CD4-positive, alpha-beta T cell treated with Interleukin-4 for 4 hours (primary cell): ENCODE data around the gene MAP2K7.
"Not testable (repeated sequence)": the region's sequence is repeated elsewhere in the genome, so short reads cannot be mapped to it uniquely, and the experiment has no call there.

Experiments used
- DNase-seq: peaks from one replicate; pipeline ENCODE4 v3.0.0-alpha.2; 2020

The MAP2K7 gene

DNA sequence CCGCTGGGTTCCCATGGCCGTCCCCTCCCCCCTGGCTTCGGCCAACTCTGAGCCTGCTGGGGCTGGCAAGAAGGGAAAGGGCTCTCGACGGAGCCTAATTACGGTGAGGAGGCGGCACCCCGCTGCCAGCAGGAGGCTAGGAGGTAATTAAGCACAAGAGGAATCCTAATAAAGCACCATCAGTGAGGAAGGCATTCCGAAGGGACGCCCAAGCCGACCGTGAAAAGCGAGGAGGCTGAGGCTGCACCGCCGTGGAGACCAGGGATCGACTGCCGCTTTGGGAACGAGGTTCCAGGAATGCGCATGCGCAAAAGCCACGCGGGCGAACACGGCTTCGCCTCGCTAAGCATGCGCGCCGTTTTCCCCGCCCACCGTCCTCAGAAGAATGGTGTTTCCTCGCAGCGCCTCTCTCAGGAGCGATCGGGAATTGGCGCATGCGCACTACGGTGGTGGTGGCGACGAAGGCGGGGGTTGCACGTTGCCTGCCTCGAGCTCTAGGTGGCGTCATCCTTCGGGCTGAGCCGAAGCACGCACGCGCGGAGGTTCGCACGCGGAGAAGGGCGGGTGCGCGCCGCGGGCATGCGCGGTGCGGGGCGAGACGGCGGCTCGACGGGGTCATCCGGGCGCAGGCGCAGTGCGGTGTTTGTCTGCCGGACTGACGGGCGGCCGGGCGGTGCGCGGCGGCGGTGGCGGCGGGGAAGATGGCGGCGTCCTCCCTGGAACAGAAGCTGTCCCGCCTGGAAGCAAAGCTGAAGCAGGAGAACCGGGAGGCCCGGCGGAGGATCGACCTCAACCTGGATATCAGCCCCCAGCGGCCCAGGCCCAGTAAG is at the start of gene MAP2K7:
Gene MAP2K7 (plus strand): TSS at position 634 of the 830 bp plus-strand sequence. CDS start 68 bp downstream, at position 702.
- DNase-seq, result peak; percentile 99

DNA sequence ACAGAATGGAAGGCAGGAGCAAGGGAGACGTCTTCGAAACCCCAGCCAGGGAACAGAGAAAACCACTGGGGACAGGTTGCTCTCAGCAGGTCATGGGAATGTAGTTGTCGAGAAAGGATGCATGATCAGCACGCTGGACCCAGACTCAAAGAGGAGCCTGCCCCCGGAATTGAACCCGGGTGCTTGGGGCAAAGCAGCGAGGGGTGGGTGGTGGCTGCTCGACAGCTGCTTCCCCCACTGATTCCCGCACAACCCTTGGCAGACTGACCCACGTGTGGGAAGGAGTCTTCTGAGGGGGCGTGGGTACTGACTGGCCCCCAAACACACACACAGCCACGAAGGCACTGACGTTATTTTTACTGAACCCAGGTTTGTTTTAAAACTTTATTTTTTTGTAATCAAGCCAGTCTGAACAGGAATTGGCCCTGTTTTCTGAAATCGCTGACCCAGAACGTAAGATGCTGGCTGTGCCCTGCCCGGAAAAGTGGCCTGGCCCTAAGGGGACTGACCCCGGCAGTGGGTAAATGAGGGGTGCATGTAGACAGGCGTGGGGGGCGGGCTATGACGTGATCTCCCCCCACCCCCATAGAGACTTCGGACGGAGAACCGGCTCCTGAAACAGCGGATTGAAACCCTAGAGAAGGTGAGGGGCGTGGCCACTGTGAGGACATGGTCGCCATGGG is 48.1 kb upstream of the MAP2K7 start:
- no peak for DNase-seq

DNA sequence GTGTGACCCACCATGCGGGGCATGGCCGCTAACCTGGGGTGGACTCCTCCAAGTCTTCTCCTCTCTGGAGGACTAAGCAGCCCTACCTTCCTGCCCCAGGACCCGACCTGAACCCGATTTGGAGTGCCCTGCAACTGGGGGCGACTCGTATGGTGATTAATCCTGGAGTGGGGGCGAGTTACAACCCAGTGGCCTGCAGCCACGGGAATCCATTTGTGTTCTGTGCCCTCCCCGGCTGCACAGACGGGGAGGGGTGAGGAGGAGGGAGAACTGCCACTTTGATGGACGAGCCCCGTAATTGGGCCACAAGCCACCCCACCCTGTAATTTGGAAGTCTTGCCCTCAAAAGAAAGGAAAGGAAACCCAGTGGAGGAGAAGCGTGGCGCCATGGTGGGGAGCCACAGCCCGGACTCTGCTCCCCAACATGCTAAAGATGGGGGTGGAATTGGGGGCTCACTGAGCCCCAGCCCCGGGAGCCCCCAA is 47.5 kb upstream of the MAP2K7 start:
- DNase-seq, result no peak

DNA sequence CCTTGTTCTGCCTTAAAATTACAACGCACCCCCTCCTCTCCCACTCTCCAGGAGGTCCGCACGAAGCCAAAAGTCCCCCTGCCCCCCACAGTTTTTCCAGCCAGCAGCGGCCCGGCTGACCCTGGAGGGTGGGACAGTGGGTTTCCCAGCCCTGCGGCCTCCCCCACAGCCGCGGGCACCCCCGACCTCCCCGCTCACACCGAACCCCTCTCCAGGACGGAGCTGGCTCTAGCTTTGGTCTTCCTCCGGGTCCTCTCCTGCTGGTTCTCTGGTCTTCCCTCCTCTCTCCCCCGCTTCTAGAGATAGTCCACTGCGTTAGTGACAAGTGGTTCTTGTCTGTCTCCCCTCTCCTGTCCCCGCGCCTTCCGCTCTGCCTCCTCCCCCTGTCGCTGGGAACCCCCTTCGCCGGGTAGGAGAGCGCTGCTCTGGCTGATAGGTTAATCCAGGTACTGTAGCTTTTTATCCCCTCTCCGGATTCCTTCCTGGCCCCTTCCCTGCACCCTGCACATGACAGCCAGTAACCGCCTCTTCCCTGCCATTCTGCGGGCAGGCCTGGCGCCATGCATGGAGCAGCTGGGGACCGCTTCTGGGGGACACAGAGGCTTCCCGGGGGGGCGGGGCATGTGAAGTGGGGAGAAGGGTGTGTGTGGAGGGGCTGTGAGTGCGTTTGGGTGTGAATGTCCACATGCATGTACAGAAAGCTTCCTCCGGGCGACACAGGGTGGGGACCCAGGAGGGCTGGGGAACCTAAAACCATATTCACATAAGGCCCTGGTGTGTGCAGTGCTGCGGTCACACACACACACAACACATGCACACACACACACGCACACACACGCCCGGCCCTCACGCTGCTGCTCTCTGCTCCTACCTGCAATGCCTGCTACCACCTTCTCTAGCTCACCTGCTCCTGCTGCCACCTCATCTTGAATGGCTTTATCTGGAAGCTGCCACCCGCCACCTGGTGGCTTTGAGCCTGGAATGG is 46.7 kb upstream of the MAP2K7 start:
- no peak for DNase-seq

GRCh38 chr19:7857727-7858108 is 46.0 kb upstream of the MAP2K7 start:
- no peak for DNase-seq

GRCh38 chr19:7858109-7858770 is 45.4 kb upstream of the MAP2K7 start:
- no peak for DNase-seq

- DNase-seq, result not testable (repeated sequence)
Measured at GRCh38 chr19:7859087-7859486, 44.6 kb upstream of the MAP2K7 start.

GRCh38 chr19:7859831-7860713 is 43.6 kb upstream of the MAP2K7 start:
- DNase-seq, result no peak

DNA sequence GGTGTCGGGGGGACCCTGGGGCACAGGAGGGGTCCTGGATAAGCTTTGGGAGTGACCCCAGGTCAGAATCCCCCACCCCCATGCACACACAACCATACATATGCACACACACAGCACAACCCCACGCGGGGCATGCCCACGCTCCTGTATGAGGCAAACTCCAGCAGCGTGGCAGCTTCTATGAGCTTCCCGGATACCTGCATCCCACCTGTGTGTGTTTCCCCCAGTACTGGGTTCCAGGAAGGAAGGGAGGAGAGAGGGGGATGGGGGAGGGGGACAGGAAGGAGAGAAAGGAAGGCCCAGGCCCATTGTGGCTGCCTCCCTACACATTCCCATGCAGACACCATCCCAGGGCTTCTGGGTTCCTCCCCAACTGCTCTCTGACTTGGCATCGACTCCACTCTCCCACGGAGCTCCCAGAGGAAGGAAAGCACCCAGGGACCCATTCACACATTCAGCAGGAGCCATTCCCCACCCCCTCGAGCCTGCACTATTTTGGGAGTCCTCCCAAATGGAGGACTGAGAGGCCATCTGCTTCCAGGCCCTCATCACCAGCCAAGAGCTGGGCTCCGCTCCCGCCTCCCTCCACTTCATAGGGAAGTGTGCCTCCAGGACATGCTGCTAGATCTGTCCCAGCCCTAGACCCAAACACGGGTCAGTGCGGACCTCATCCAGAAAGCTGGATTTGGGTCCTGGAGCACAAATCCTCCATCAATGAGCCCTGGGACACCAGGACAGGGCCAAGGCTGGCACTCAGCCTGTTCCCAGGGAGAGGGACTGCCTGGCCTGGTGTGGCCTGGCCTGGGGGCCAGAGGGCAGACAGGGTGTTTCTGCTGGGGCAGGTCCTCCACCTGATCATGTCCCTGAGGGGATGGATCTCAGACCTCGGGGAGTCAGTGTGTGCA is 42.7 kb upstream of the MAP2K7 start:
- no peak for DNase-seq

DNA sequence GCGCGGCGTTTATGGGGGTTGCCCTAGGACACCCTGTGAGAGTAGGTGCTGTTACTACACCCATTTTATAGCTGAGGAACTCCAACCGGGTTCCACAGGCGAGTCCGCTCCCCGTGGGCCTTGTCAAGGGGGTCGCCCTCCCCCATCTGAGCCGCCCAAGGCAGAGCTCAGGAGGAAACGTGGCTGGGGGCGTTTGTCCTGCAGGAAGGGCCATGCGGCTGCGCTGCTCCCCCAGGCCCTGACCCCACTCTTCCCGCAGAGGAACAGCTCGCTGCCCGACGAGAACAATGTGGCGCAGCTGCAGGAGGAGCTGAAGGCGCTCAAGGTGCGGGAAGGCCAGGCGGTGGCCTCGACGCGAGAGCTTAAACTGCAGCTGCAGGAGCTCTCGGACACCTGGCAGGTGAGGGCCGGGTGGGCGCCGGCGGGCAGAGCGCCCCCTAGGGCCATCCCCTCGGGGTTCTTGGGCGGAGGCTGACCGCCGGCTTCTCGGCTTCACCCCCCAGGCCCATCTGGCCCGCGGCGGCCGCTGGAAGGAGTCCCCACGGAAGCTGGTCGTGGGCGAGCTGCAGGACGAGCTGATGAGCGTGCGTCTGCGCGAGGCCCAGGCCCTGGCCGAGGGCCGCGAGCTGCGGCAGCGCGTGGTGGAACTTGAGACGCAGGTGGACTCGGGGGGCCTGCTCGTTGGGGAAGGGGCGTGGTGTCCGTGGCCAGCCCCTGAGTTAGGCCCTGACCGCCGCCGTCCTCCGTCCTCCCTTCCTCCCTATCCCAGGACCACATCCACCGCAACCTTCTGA is 41.9 kb upstream of the MAP2K7 start:
- DNase-seq, result no peak

- DNase-seq, result peak; percentile 51
Measured at GRCh38 chr19:7862413-7862951, 41.2 kb upstream of the MAP2K7 start.

DNA sequence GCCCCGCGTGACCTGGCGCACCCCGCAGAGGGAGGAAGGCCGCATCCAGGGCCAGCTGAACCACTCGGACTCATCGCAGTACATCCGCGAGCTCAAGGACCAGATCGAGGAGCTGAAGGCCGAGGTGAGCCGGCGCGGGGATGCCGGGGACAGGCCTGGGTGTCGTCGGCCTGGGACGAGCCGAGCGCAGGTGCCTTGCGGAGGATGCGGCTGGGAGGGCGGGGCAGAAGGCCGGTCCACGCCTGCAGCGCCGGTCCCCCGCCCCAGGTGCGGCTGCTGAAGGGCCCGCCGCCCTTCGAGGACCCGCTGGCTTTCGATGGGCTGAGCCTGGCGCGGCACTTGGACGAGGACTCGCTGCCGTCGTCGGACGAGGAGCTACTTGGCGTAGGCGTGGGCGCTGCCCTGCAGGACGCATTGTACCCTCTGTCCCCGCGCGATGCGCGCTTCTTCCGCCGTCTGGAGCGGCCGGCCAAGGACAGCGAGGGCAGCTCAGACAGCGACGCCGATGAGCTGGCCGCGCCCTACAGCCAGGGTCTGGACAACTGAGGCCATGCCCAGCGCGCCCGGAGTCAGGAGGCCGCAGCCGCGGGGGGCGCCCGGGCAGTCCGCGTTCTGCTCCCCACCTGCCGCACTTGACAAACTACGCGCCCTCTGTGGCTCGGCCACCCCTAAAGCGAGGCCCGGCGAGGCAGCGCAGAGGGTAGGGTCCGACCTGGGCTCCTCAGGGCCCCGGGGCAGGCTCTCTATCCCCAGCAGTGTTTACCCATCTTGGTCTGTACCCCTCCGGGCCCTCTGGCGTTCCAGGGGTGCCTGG is 40.3 kb upstream of the MAP2K7 start:
- DNase-seq, result no peak

- DNase-seq, result no peak
Measured at GRCh38 chr19:7863971-7864689, 39.5 kb upstream of the MAP2K7 start.

DNA sequence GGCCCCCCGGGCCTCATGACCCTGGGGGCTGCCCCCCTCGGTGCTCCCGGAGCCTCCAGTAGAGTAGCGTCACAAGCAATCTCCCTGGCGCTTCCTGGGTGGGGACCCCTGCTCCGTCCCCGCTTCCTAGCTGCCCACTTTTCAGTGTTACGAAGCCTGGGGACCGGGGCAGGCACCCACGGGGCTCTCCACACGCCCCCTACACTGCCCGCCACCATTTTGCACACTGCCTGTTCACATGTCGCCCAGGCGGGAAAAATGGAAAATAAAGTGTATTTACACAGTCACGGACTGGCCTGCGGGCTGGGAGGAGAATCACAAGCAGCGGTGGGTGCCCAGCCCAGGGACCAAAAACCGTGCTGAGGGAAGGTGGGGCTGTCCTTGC is 39.0 kb upstream of the MAP2K7 start:
- DNase-seq, result no peak

DNA sequence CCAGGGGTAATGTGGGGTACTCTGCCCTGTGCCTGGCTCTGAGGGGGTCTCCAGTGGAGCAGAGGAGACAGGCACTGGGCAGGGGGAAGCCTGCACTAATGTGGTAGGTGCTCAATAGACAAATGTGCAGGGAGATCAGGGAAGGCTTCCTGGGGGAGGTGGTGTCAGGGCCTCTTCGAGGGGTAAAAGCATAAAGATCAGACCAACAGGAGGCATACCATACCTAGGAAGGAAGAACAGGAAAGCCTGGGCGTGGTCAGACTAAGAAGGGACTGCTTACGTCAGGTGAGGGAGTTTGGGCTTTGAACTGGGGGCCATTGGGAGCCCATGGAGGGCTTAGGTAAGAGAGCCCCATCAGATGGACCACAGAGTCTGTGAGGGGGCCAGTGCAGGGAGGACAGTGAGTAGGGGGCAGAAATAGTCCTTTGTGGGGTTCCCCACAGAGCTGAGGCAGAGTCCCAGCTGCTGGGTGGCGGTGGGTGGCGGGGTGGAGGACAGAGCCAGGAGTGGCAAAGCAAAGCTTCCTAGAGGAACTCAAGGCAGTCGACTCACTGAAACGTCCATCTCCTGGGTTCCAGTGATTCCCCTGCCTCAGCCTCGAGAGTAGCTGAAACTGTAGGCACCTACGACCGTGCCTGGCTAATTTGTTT is 38.3 kb upstream of the MAP2K7 start:
- DNase-seq, result no peak

DNA sequence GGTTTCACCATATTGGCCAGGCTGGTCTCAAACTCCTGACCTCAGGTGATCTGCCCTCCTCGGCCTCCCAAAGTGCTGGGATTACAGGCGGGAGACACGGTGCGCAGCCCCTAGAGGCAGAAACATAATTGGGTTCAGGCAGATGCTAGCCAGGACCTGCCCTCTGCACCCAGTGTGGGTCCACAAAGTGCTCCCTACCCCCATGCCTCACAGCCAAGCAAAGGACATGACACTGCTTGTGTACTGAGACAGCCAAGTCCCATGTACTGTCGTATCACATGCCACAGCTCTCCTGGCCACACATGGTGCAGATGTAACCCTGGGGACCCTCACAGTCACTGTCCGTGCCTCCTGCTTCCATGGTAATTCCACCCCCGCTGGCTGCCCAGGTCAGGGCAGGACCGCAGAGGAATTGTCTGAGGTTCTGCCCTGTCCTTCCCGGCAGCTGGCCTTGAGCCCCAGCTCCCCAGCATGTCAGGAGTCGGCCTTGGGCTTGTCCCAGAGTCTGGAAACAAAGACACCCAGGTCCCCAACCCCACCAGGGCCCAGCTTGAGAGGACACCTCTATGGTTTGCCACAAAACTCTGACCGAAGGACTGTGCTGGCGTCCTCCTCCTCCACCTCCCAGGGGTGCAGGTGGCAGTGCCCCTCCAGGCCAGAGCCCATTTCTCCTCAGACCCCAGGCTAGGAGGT is 37.1 kb upstream of the MAP2K7 start:
- no peak for DNase-seq
